NCI-H446 treated with DMSO at 0.1 percent for 48 hours (cell line): ENCODE measurements around the gene CKB.

Source experiments
- DNase-seq: peaks from one replicate; lab custom pipeline; 2025; lab: John Stamatoyannopoulos, UW

Gene CKB

DNA sequence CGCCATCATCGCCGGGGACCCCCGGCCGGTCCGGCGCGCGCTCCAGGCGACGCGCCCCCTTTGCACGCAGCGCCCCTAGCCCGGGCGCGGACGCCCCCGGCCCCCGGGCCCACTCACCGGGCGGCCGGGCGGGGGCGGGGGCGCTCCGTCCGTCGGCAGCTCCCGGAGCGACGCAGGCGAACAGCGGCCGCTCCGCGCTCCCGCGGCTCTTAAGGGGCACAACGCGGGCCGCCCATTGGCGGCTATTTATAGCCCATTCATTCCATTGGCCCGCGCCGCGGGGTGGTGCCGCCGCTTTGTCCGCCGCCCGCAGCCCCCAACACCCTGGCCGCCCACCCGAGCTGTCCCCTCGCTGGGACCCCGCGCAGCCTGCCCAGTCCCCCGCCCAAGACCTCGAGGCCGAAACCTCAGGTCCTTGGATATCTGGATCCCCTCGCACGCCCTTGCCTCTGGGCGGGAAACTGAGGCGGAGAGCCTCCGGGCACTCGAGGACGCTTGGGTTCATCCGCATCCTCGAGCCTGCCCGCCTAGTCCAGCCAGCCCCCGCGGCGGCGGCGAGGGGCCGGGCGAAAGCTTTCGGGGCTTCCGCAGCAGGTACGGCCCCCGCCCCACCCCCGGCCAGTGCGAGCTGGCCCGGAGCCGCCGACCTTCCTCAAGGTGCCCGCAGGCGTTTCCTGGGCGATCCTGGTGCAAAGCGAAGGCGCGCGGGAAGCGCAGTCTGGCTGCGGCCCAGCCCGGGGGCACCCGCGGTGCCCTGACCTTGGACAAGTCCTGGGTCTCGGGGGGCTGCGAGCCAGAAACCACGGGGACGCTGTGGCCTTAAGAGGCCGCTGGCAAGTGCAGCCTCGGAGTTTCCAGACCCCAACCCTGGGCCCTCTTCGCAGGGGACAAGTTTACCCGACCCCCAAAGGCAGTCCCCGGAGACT, at the start of gene CKB:
TSS of gene CKB (minus strand) at position 182 of the 926 bp plus-strand sequence. CDS start 337 bp downstream, outside the sequence.
- DNase-seq = peak; percentile 71

DNA sequence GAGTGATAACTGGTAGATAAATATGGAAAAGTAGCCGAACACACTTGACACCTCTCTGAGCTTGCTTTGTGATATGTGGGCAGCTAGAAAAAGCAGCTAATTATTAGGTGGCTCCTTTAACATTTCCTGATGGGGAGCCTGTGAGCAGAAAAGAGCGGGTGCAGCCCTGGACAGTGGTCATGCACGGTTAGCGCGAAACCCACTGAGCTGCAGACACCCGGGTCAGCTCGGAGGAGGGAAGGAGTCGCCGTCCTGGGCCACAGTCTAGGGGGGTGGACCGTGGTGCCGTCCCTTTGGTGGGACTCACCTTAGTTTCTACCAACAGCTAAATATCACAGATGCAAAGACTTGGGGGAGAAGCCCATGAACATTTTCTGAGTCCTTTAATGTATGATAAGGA, 46.8 kb upstream of the CKB start:
- DNase-seq = no peak

- no peak for DNase-seq
These were observed 46.3 kb upstream of the CKB start for GRCh38 chr14:103568952-103569351.

DNA sequence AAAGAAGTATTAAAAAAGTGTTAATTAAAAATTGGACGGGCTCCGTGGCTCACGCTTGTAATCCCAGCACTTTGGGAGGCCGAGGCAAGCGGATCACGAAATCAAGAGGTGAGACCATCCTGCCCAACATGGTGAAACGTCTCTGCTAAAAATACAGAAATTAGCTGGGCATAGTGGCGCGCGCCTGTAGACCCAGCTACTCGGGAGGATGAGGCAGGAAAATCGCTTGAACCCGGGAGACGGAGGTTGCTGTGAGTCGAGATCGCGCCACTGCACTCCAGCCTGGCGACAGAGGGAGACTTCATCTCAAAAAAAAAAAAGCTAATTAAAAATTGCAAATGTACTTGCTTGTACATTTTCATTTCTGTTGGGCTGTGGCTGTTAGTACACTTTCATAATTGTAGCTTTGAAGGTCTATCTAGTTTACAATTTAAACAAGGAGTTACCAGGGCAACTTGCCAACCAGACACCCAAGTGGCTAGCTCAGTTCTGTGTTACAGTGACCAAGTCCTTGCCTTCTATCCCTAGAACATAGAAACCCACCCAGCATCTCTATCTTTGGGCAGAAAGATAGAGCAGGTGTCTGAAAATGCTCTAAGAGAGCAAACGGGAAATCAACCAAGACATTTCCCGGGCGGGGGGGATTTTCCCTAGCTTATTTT, 41.3 kb upstream of the CKB start:
- DNase-seq = no peak

GRCh38 chr14:103563226-103563620, 40.6 kb upstream of the CKB start:
- DNase-seq = peak; percentile 27

GRCh38 chr14:103562429-103563225, 40.0 kb upstream of the CKB start, which contains the start of the genes BAG5 and COA8:
TSS of gene BAG5 (minus strand) at chr14:103562657. CDS start at chr14:103561164, 1,493 bp downstream.
TSS of gene COA8 (plus strand) at chr14:103562960. CDS start at chr14:103563002, 42 bp downstream.
- DNase-seq = peak; percentile 66

DNA sequence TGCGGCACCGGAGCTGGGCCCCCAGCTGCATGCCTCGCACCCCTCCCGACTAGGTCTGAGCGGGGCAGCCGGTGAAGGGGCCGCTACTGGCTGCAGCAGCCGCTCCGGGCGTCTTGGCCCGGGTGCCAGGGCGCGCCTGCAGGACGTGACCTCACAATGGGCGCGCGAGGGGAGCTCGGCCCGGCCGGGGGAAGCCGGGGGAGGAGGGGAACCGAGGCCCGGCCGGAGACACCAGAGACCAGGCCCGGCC, 39.5 kb upstream of the CKB start:
- DNase-seq = no peak

- DNase-seq = no peak
These were observed 39.0 kb upstream of the CKB start for GRCh38 chr14:103561381-103562178.

DNA sequence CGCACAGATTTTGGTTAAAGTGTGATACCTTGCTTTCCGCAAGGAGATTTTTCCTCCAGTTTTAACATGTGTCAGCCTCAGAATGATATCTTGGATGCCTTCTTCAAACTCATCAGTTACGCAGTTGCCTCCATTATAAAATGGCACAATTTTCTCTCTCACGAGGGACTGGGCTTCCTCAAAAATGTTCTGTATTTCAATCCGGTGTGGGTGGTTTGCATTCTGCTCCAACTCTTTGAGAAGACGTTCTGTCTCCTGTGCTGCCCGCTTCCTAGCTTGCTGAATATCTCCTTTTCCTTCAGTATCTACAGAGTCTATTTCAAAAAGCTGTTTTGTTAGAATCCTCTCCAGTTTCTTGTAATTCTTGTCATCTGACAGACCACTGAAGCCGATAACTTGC, 38.1 kb upstream of the CKB start:
- no peak for DNase-seq

DNA sequence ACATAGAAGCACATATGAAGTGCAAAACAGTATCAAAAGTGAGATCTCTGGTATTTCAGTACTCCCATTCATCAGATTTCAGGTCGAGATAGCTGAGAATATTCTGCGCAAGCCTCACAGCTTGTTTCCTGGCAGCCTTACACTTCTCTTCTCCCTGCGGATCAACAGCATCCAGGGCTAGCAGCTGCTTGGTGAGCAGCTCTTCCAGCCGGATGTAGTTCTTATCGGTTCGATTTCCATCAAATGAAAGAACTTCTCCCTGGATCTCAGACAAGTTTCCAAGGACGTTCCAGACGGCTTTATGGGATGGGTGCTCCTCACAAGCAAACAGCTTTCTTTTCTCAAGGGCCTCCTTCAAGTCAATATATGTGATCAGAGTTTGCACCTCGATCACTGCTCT, 37.1 kb upstream of the CKB start:
- no peak for DNase-seq

DNA sequence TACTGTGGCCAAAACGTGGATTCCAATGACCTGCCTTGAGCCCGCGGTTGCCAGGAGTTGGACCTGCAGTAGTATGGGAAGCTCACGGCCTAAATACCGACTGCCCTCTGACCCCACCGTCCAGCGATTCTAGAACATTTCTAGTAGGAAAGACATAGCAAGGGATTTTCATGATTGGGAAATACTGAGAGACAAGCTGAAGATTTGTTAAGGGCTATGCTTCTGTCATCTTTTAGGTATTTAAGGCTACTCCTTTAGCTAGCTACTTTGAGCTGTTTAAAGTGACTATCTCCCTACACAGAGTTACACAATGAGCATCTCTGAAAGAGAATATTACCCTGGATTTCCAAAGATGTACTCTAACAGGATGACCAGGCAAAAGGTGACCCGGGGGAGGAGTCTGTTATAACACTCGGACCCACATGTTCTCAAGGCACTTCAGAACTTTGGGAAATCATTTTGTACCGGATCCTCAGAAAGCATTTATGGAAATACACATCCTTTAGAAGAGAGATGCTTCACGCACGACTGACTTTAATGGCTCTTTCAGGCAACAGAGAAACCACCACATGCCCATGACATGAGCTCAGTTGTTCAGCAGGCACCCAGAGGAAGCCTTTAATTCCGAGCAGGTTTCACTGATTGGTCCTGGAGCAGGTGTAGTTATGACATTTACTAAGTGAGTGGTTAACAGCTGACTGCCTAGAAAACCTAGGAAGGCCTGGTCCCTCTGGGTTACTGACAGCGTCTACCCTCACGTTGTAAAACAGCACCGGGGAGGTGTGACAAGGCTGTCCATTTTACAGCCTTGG, 35.6 kb upstream of the CKB start:
- DNase-seq = no peak

DNA sequence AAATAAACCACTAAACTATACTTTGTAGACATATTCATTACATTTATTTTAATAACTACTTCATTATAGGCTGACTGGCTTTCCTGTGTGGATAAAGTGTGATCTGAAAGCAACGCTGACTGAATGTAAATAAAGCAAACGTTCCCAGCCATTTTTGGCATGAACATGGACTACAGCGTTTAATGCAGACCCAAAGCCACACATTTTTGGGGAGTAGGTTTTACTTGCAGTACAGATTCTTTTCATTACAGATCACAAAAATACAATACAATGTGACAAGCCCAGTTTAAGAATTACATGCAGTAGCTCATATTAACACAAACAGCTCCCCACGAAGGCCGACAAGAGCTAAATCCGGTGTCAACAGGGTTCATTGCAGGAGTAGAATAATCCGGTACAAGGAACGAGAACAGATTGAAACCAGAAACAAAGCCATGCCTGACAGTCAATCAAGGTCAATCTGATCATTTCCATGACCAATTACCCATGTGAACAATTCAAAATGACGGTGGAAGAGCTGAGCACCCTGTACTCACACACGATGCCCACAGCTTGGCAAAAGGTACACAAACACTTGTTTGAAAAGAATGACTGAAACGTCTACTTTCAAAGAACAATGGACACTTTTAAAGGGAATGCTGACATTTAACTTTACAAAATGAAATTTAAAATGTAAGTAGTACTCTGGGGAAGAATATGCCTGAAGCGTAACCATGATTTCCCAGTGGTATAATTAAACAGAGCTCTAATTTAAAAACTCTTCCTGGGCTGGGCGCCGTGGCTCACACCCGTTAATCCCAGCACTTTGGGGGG, 34.5 kb upstream of the CKB start:
- no peak for DNase-seq

- DNase-seq = no peak
These were observed 33.1 kb upstream of the CKB start for GRCh38 chr14:103555559-103556337.

DNA sequence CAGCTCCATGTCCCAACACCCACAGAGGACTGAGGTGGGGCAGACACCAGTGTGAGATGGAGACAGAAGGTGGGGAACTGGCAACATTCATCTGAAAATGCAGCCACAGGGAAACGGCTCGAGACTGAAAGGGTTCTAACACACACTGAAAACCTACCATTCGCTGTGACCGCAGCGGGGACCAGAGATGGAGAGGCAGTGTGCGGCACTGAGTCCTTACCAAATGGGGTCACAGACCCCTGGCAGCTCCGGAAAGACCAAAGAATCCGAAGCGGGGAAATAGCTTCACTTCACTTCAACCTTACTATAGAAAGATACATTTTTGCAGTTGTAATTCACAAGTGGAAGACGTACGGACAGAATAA, 30.2 kb upstream of the CKB start:
- no peak for DNase-seq

DNA sequence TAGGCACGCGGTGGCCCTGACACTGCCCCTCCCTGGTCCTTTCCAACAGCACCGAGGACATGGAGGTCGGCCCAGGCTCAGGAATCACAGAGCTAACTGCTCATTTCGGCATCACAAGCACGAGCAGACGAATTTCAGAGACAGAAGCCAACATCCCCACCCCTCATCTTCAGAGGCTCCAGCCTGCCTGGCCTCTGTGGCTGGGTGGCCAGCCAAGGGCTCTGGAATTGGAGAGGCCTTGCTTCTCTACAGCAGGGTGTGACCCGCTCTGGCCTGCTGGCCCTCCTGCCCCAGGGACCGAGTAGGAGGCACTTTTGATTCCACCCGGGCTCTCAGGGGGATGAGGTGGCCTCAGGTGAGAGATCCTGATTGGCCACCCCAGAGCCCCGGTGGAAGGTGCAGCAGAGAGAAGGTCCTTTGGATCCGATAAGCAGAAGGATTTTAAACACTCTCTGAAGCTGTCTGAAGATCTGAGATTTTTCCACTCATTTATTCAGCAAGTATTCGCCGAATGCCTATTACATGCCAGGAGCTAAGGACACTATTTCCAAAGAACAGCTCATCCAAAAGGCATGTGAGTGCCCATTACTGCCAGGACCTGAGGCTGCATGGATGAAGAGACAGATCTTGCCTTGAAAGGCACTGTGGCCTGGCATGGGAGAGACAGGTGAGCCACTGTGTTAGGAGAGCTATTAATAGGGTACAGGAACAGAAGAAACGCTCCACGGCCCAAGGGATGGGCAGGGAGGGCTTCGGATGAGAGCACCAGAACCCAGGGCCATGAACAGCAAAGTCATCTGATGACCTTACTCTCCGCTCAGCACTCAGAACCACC, 29.6 kb upstream of the CKB start:
- peak; percentile 20 for DNase-seq

DNA sequence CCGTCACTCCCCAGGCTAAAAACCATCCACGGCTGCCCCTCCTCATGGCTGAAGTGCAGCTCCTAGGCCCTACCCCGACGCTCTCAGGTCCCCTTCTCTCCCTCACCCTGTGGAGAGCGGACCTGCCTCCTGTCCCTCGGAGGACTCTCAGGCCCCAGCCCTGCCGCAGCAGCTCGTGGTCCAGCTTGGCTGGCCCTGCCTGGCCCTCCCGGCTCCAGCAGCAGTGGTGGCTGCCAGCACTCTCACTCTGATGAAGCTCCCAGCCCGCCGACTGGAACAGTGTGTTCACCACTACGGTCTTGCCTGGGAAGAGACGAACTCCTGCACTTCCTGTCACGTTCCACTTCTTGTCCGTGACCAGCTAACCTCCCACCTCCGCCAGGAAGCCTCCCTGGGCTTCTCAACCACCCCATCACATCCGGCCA, 28.7 kb upstream of the CKB start:
- no peak for DNase-seq

DNA sequence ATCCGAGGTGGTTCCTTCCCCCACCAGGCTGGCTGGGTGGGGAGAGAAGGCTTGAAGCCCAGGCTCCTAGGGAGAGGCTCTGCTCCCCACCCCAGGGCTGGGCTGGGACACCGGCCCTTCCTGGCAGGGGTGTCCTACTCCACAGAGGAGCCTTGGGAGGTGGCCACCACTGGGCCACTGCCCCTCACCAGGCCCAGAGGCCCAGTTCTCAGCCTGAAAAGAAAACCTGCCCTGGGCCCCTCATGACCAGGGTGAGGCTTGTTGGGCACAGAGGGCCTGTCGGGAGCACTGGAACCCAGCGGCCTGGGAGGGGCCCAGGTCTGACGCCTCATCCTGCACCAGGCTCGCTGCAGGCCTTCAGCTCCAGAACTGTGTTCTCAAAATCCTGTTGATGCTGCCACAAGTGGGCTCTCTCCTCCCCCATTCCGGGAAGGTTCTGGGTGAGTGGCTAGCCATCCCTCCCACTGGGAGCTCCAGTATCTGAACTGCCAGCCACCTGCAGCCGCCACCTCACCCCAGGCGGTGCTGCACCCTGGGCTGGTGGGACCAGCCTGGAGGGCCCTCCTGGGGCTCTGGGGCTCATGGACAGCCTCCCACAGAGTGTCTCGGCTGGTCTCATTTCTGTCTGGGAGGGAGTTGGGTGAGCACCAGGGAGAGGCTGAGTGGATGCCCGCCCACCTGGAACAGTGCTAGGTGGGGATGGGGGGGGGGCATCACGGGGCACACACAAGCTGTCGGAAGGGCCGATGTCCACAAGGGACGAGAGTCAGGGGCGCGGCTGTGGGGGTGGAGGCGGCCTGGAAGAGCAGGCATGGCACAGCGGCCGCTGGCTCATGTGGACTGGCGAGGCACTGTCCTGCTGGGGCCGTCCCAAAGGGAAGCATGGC, 28.1 kb upstream of the CKB start:
- no peak for DNase-seq
